NCI-H2196 treated with DMSO at 0.1 percent for 48 hours (cell line): ENCODE data around the gene HOXB8.

Source experiments
- DNase-seq: peaks from one replicate; lab custom pipeline; 2025; ENCODE audit not compliant: unreplicated experiment; lab: John Stamatoyannopoulos, UW

HOXB8 gene

DNA sequence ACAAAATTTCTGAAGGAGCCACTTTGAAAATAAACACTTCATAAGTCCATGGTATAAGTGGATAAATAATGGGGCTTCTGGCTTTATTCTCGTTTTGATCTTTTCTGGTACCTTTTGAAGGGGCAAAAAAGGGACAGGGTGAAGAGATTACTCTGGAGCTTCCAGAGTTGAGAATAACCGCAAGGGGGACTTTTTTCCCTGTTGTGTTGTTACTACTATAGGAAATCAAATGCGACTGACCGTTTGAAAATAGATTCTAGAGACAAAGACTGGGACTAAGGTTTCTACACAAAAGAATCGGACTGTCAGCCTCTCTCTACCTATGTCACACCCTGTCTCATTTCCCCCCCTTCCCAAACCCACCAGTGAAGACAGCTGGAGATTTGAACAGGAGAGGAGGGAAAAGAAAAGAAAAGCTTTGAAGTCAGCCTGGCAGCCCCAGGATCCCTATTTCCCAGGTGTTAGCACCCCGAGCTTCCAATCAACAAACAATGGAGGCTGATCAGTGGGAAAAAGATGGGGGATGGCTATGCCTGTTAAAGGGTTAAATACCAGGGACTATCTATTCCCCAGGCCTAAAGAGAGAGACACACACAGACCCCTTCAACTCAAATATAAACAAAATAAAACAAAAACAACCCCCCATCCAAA lies 45.3 kb downstream of the HOXB8 start:
- DNase-seq, result no peak

DNA sequence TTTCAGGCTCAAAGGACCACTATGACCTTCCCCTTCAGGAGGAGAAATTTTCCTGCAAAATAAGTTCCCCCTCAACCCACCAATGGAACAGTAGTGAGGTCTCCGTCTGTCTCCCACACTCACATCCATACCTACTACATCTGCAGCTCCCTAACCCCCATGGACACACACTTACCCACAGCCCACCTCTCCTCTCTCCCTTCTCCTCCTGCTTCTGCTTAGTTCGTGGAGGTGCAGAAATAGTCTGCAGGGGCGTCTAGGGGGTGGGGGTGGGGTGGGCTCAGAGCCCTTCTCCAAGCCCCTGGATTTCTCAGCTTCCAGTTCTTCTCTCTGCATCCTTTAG lies 45.9 kb downstream of the HOXB8 start:
- DNase-seq, result no peak

DNA sequence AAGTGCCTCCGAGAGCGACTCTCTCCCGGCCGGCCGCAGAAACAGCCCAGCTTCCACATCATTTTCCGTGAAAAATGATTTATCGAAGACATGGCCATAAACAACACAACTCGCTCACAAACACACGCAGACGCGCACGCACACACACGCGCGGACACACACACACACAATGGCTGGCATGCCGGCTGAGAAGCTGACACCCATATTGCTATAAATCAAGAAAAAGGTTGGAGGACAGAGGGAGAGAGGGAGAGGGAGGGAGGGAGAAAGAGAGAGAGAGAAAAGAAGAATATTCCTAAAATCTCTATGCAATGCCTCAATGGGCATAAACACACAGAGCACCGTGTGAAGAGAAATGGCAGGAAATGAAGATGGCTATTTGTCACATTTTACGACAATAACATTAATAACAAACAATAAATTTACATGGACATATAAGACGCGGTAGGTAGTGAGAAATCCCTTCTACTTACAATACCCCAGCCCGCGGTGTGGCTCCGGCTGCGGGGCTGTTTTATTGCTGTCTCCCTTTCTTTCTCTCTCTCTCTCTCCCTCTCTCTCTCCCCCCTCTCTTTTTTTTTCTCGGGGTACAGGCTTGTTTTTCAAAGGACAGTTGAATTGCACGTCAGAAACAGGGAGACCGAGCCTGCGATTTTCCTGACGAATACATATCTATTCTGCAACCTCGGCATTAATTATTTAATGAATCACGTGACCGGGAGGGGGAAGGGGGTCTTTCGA lies 46.4 kb downstream of the HOXB8 start:
- no peak for DNase-seq

DNA sequence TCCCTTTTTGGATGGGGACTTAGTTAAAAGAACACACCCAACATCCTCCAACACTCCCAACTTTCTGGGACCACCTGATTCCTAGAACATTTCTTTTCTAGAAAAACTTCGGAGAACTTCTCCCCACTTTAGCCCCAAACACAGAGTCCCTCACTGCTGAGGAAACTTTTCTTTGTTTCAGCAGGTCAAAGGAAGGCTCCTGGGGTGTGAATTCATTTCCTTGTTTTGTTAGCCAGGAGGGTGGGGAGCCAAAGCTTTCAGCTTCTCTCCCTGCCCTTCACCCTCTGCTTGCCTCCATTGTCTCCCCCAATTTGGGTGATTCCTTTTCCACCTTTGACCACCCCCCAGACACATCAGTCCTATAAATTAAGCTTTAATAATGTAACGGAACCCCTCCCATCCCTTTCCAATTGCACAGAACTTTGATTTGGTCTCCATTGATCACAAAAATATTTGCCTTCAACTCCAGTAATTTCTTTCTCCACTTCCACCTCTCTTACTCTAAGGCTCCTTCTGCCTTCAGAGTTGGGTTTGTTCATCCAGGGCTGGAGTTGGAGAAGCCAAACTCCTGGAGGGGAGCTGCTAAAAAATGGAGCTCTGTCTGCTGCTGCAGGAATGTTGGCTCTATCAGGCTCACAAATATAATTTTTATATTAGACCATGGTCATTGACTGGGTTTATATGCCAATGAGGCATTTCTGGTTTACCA lies 47.3 kb downstream of the HOXB8 start:
- no peak for DNase-seq

DNA sequence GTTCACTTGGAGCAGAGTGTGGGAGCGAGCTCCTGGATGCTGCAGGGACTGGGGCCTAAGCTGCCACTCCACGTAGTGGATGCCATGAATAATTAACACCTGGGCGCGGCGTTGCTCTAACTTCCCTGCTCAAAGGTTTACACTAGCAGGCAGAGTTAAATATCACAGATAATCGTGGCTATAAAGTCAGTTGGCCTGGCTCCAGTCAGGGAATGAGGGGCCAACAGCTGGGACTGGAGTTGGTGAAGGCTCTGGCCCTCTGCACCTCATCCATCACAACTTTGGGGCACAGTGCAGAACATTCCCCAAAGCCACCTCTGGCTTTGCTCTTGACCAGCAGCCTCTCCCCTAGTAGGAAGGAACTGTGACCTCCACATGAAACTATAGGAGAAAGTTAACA lies 47.9 kb downstream of the HOXB8 start:
- DNase-seq, result no peak

- DNase-seq, result no peak
Observed at GRCh38 chr17:48566717-48567116, 48.4 kb downstream of the HOXB8 start.

DNA sequence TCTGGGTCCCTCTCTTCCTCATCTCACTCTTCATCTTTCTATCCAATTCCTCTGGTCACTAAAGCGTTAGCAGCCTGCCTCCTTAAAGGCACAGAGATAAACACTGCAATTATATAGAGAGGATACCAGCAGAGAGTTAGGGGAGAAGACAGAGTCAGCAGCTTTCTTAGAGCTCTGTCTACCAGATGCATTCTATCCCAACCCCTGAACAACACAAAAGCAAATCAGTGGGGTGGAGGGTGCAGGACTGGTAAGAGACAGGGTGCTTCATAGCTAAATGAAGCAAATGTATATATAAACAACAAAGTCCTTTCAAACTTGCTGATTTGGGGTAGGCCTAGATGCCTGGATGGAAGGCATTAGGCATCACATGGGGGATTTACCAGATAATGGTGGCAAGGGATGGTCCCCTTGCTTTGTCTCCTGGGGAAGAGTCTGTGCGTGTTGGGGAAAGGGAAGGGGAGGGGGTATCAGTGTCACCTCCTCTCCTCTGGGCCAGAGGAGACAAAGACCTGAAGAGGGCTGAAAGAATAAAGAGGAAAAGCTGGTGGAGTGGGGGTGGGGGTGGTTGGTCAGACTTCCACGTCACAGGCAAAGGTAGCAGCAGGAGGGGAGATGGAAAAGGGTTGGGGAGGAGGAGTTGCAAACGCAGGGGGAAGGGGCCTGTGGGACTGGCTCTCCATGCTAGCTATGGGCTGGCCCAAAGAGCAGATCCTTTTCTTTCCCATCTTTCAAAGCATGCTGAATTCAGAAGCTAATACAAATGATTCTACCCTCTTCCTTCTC lies 49.0 kb downstream of the HOXB8 start:
- no peak for DNase-seq

GRCh38 chr17:48565022-48565554 lies 50.0 kb downstream of the HOXB8 start:
- DNase-seq, result no peak

- DNase-seq, result no peak
Observed at GRCh38 chr17:48564188-48565021, 50.7 kb downstream of the HOXB8 start.

- DNase-seq, result no peak
Observed at GRCh38 chr17:48563867-48564187, 51.3 kb downstream of the HOXB8 start.

GRCh38 chr17:48563385-48563838 lies 51.7 kb downstream of the HOXB8 start:
- no peak for DNase-seq

DNA sequence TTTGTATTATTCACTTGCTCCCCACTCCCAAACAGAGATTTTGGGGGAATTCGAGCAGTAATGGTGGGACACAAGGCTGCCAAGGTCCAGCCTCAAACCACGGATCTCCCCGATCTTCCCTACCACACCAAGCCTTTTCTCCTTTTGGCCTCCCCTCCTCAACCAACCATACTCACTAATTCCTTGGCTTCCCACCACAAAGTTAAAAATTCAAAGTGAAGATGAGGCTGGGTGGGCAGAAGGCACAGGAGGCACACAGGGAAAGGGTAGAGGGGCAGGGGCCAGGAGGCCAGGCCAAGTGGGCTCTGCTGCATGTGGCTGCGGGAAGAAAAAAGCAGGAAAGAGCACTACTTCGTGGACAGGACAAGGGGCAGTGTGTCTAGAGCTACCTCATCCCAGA lies 52.2 kb downstream of the HOXB8 start:
- no peak for DNase-seq
